Endothelial cell of umbilical vein (primary cell): ENCODE results near the gene TMEM130. TPM values are rescaled to one million over a fixed set of nuclear protein-coding genes. Genes with fewer than 3 reads are reported as not detected.

Experiments
- BruUV-seq: library from RNA; stranded (reverse); fragments of 400-500 nt; replicated peaks from 2 replicates; lab custom pipeline; 2021; lab: Mats Ljungman, UMichigan
- CTCF ChIA-PET: fragments of 300-600, 350-600 bp; sonication (Branson Sonifier 250); formaldehyde crosslinking; loops from one replicate; lab custom pipeline; 2021; ENCODE audit warnings: antibody characterized with exemption, inconsistent platforms; lab: Charles Lee
- POLR2A ChIA-PET: fragments of 300-600, 350-600 bp; sonication (Branson Sonifier 250); formaldehyde crosslinking; loops from one replicate; lab custom pipeline; 2021; ENCODE audit warnings: antibody characterized with exemption, inconsistent platforms; lab: Charles Lee
- DNase-seq: peaks from one replicate; pipeline ENCODE4 v3.0.0-alpha.2; 2011; ENCODE audit warnings: low read depth, low spot score
- FAIRE-seq: peaks from 2 replicates; lab custom pipeline; 2011; peaks lifted over from hg19 to GRCh38; lab: Jason Lieb, UNC
- H2AFZ ChIP-seq: 2 replicates; pipeline ENCODE4 v1.6.0; 2012; ENCODE audit warnings: low read depth, low read length, control low read depth, inconsistent platforms
- H3K27ac ChIP-seq: 2 replicates; pipeline ENCODE4 v1.5.1; 2011; ENCODE audit warnings: low read depth, mild to moderate bottlenecking, control low read depth, low read length, moderate library complexity; ENCODE audit not compliant: insufficient read depth
- H3K27me3 ChIP-seq, 2 experiments: 2 replicates each; pipeline versions ENCODE4 v1.6.0 to v1.6.1; 2011; ENCODE audit warnings: low read length in 2 of 2, mixed read lengths in 1 of 2; ENCODE audit not compliant: control insufficient read depth in 2 of 2, insufficient read depth in 2 of 2
- H3K36me3 ChIP-seq, 2 experiments: 2 replicates in 1 of 2; 3 replicates in 1 of 2; pipeline ENCODE4 v1.5.1; 2011; ENCODE audit warnings: low read length in 2 of 2, mild to moderate bottlenecking in 1 of 2, moderate library complexity in 1 of 2; ENCODE audit not compliant: control insufficient read depth in 2 of 2, insufficient read depth in 2 of 2; ENCODE audit errors: extremely low read depth in 1 of 2
- H3K4me1 ChIP-seq: 3 replicates; pipeline ENCODE4 v1.5.1; 2011; ENCODE audit warnings: mild to moderate bottlenecking, low read length; ENCODE audit not compliant: control insufficient read depth, insufficient read depth; ENCODE audit errors: extremely low read depth
- H3K4me2 ChIP-seq: 2 replicates; pipeline ENCODE4 v1.6.1; 2011; ENCODE audit warnings: low read length, control low read depth, mixed read lengths; ENCODE audit not compliant: insufficient read depth
- H3K4me3 ChIP-seq, 3 experiments: fragments of 200-600 bp in 1 of 3; sonication (generic), shearing (Covaris generic) in 1 of 3; replicated peaks in 1 of 3; 2 replicates each; pipeline ENCODE4 v1.5.1; 2011 to 2016; ENCODE audit warnings: control low read depth in 3 of 3, low read length in 3 of 3, mild to moderate bottlenecking in 2 of 3, inconsistent platforms in 1 of 3, low read depth in 1 of 3, moderate library complexity in 1 of 3; ENCODE audit not compliant: insufficient read depth in 1 of 3
- H3K79me2 ChIP-seq: 2 replicates; pipeline ENCODE4 v1.6.0; 2012; ENCODE audit warnings: low read length, inconsistent platforms; ENCODE audit not compliant: control insufficient read depth, insufficient read depth
- H3K9ac ChIP-seq: replicated peaks from 2 replicates; pipeline ENCODE3; 2011; ENCODE audit warnings: low read length, control low read depth; ENCODE audit not compliant: insufficient read depth; ENCODE audit errors: extremely low read depth
- H3K9me1 ChIP-seq: replicated peaks from 3 replicates; pipeline ENCODE4 v1.6.0; 2011; ENCODE audit warnings: mild to moderate bottlenecking, low read length; ENCODE audit not compliant: control insufficient read depth, insufficient read depth; ENCODE audit errors: extremely low read depth
- H3K9me3 ChIP-seq: replicated peaks from 2 replicates; pipeline ENCODE4 v1.5.1; 2012; ENCODE audit warnings: low read length, inconsistent platforms; ENCODE audit not compliant: control insufficient read depth, insufficient read depth
- H4K20me1 ChIP-seq: replicated peaks from 2 replicates; pipeline ENCODE3; 2011; ENCODE audit warnings: mild to moderate bottlenecking, low read length; ENCODE audit not compliant: control insufficient read depth, insufficient read depth; ENCODE audit errors: extremely low read depth
- EZH2 ChIP-seq: IDR thresholded peaks from 2 replicates; pipeline ENCODE4 v1.6.1; 2012; ENCODE audit warnings: borderline replicate concordance, low read depth, mild to moderate bottlenecking, moderate library complexity, low read length, inconsistent platforms; ENCODE audit not compliant: severe bottlenecking
- FOS ChIP-seq: IDR thresholded peaks from 2 replicates; pipeline ENCODE4 v1.6.1; 2011; ENCODE audit warnings: mild to moderate bottlenecking, low read length, moderate library complexity, borderline replicate concordance; ENCODE audit not compliant: insufficient read depth
- GATA2 ChIP-seq: IDR thresholded peaks from 2 replicates; pipeline ENCODE4 v1.7.0; 2011; ENCODE audit warnings: low read depth, mild to moderate bottlenecking, moderate library complexity, mixed read lengths, low read length; ENCODE audit not compliant: insufficient read length, insufficient read depth
- JUN ChIP-seq: IDR thresholded peaks from 2 replicates; pipeline ENCODE4 v1.6.1; 2011; ENCODE audit warnings: borderline replicate concordance, low read depth; ENCODE audit not compliant: insufficient read length, insufficient read depth
- MYC ChIP-seq: IDR thresholded peaks from one replicate; pipeline ENCODE4 v1.6.1; 2011; ENCODE audit warnings: mild to moderate bottlenecking, low read depth, low read length
- POLR2A ChIP-seq: IDR thresholded peaks from 2 replicates; pipeline ENCODE4 v1.6.1; 2012; ENCODE audit warnings: low read depth, mild to moderate bottlenecking, control low read depth, low read length
- POLR2AphosphoS5 ChIP-seq: IDR thresholded peaks from 2 replicates; pipeline ENCODE4 v1.6.1; 2012; ENCODE audit warnings: low read depth, mild to moderate bottlenecking, control low read depth, low read length, moderate library complexity; ENCODE audit not compliant: insufficient read depth
- dilution Hi-C: fragments of 300-500 bp; cut with MboI; formaldehyde crosslinking; loops from one replicate; pipeline ENCODE4 v1.15.0; 2019; ENCODE audit warnings: low sequenced_read_pairs; ENCODE audit not compliant: extremely low pct_ligation_motif_present
- intact Hi-C: fragments of 100-400 bp; cut with micrococcal nuclease; formaldehyde crosslinking; loops from one replicate; pipeline ENCODE4 v1.10.0; 2022
- polyA plus RNA-seq, 4 experiments: library from polyadenylated mRNA; depleted of rRNA in 3 of 4; stranded (reverse) in 3 of 4; unstranded in 1 of 4; fragments of >200 nt; gene quantifications; 2 replicates each; pipeline versions ENCODE4 v1.2.1 to v1.2.3, GENCODE V29; 2011 to 2012; ENCODE audit warnings: missing spikeins in 1 of 4
- total RNA-seq: library from RNA; stranded (reverse); gene quantifications from 2 replicates; pipeline ENCODE4 v1.2.3, GENCODE V29; 2021
- TF ChIP-seq, protein P1 (sequence below): IDR thresholded peaks from 2 replicates; pipeline ENCODE4 v1.6.1; 2011; ENCODE audit not compliant: insufficient read depth, insufficient read length
- TF ChIP-seq, protein P2 (sequence below), 2 donors: IDR thresholded peaks; 1 replicate in 1 of 2; 2 replicates in 1 of 2; pipeline ENCODE4 v1.5.1; 2011; ENCODE audit warnings: low read length in 2 of 2, mild to moderate bottlenecking in 2 of 2, moderate library complexity in 2 of 2, control low read depth in 1 of 2, inconsistent platforms in 1 of 2, low read depth in 1 of 2; ENCODE audit not compliant: insufficient read depth in 1 of 2; ENCODE audit errors: extremely low read depth in 1 of 2

The TMEM130 gene
- total and polyA plus RNA-seq, 2 donors (not counting 3 experiments of a cell fraction or from before 2014, with no cell fraction given) = not detected

DNA sequence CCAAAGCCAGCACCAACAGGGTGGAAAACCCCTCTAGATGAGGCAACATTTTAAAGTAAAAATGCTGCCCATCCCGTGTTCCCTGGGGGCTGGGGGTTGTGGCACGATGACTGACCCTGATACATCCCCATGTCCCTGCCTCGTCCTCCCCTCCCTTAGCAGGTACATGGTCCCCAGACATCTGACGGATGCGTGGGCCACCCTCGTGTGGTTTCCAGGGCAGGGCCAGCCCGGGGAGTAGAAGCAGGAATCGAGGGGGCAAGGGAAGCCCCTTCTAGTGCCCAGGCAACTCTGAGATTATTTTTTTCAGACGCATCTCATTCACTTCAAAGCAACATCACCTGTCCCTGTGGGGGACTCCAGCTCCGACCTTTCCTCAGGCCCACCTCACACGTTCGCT lies 3.5 kb downstream of the TMEM130 start:
- H3K27me3 ChIP-seq = peaks cover 23 to 24% of the 10 kb centered on the region in 2 experiments
- no peak for FAIRE-seq
- dilution Hi-C loops (no loop called here), intact Hi-C loops (no loop called here)
- no peaks in the 10 kb centered on the region for H3K4me1 ChIP-seq
- DNase-seq = no peak
- no peak overlapping the region for H3K9ac ChIP-seq
- BruUV-seq = no TSS peak
- H3K9me1 ChIP-seq = no peaks in the 10 kb centered on the region
- no peaks in the 10 kb centered on the region for H4K20me1 ChIP-seq
- H3K4me3 ChIP-seq = no peak overlapping the region
- no peaks in the 10 kb centered on the region for H3K79me2 ChIP-seq
- TF ChIP-seq, protein P1, sequence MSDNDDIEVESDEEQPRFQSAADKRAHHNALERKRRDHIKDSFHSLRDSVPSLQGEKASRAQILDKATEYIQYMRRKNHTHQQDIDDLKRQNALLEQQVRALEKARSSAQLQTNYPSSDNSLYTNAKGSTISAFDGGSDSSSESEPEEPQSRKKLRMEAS = no peak
- no peak for TF ChIP-seq POLR2AphosphoS5
- TF ChIP-seq, protein P2, sequence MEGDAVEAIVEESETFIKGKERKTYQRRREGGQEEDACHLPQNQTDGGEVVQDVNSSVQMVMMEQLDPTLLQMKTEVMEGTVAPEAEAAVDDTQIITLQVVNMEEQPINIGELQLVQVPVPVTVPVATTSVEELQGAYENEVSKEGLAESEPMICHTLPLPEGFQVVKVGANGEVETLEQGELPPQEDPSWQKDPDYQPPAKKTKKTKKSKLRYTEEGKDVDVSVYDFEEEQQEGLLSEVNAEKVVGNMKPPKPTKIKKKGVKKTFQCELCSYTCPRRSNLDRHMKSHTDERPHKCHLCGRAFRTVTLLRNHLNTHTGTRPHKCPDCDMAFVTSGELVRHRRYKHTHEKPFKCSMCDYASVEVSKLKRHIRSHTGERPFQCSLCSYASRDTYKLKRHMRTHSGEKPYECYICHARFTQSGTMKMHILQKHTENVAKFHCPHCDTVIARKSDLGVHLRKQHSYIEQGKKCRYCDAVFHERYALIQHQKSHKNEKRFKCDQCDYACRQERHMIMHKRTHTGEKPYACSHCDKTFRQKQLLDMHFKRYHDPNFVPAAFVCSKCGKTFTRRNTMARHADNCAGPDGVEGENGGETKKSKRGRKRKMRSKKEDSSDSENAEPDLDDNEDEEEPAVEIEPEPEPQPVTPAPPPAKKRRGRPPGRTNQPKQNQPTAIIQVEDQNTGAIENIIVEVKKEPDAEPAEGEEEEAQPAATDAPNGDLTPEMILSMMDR (IDR thresholded peaks at IDR 0.05; ENCODE audit: extremely low read depth in 1 of 2, insufficient read depth in 1 of 2, low read depth in 1 of 2, low read length in 2 of 2) = no peak
- TF ChIP-seq FOS = no peak
- no peak for TF ChIP-seq GATA2
- no peak for TF ChIP-seq JUN
- no peak for TF ChIP-seq POLR2A
- TF ChIP-seq EZH2 = no peak
- TF ChIP-seq MYC = no peak
- POLR2A ChIA-PET = no interaction called here
- no peak overlapping the region for H3K4me2 ChIP-seq
- CTCF ChIA-PET = no interaction called here
- no peaks in the 10 kb centered on the region for H3K36me3 ChIP-seq
- H3K9me3 ChIP-seq = no peaks in the 10 kb centered on the region
- H3K27ac ChIP-seq = no peak overlapping the region
- H2AFZ ChIP-seq = no peak overlapping the region
